SHP77 treated with DMSO at 0.1 percent for 48 hours (cell line): ENCODE data around the gene WNT7B.

Experiments
- DNase-seq: peaks from one replicate; lab custom pipeline; 2025; lab: John Stamatoyannopoulos, UW

Gene WNT7B

GRCh38 chr22:45887202-45888131 is 89.5 kb downstream of the WNT7B start:
- DNase-seq, result no peak

- no peak for DNase-seq
These were observed 90.4 kb downstream of the WNT7B start for GRCh38 chr22:45886540-45886939.

- DNase-seq, result no peak
These were observed 91.0 kb downstream of the WNT7B start for GRCh38 chr22:45885941-45886395.

- DNase-seq, result no peak
These were observed 91.7 kb downstream of the WNT7B start for GRCh38 chr22:45885171-45885840.

GRCh38 chr22:45884201-45885062 is 92.5 kb downstream of the WNT7B start:
- no peak for DNase-seq

GRCh38 chr22:45883811-45884170 is 93.2 kb downstream of the WNT7B start:
- no peak for DNase-seq

- DNase-seq, result no peak
These were observed 93.8 kb downstream of the WNT7B start for GRCh38 chr22:45882881-45883810.

GRCh38 chr22:45881524-45881875 is 95.5 kb downstream of the WNT7B start:
- DNase-seq, result no peak

- no peak for DNase-seq
These were observed 96.0 kb downstream of the WNT7B start for GRCh38 chr22:45880716-45881523.

- DNase-seq, result no peak
These were observed 96.8 kb downstream of the WNT7B start for GRCh38 chr22:45880091-45880715.

GRCh38 chr22:45879552-45879949 is 97.4 kb downstream of the WNT7B start:
- no peak for DNase-seq

GRCh38 chr22:45878901-45879551 is 97.9 kb downstream of the WNT7B start:
- no peak for DNase-seq

- no peak for DNase-seq
These were observed 98.7 kb downstream of the WNT7B start for GRCh38 chr22:45878051-45878781.

GRCh38 chr22:45877651-45878050 is 99.3 kb downstream of the WNT7B start:
- DNase-seq, result no peak

GRCh38 chr22:45877036-45877380 is 100.0 kb downstream of the WNT7B start:
- no peak for DNase-seq

GRCh38 chr22:45876136-45877035 is 100.6 kb downstream of the WNT7B start:
- DNase-seq, result no peak

GRCh38 chr22:45872659-45873263 is 104.2 kb downstream of the WNT7B start:
- DNase-seq, result no peak
